Nephron (organoid): ENCODE data around the gene COLQ.
"Not testable (repeated sequence)": the region's sequence is repeated elsewhere in the genome, so short reads cannot be mapped to it uniquely, and the experiment has no call there.

Source experiments
- H3K27ac Mint-ChIP-seq, 3 experiments: 2 replicates each; pipeline ENCODE4 v1.8.0; 2020; ENCODE audit warnings: mixed read lengths in 3 of 3, mild to moderate bottlenecking in 2 of 3, moderate library complexity in 1 of 3
- H3K27me3 Mint-ChIP-seq: 2 replicates; pipeline ENCODE4 v1.8.0; 2021; ENCODE audit warnings: low read depth, mild to moderate bottlenecking, moderate library complexity, mixed read lengths
- H3K36me3 Mint-ChIP-seq: 2 replicates; pipeline ENCODE4 v1.8.0; 2020; ENCODE audit warnings: low read depth, mixed read lengths
- H3K4me1 Mint-ChIP-seq: 2 replicates; pipeline ENCODE4 v1.8.0; 2020; ENCODE audit warnings: mixed read lengths
- H3K4me3 Mint-ChIP-seq, 3 experiments: 2 replicates each; pipeline ENCODE4 v1.8.0; 2020; ENCODE audit warnings: mild to moderate bottlenecking in 3 of 3, mixed read lengths in 3 of 3, moderate library complexity in 2 of 3
- H3K9me3 Mint-ChIP-seq: 2 replicates; pipeline ENCODE4 v1.8.0; 2020; ENCODE audit warnings: mixed read lengths
- TF ChIP-seq, protein P1 (sequence below), 3 experiments: fragments of 200-600 bp; sonication (generic); IDR thresholded peaks; one replicate each; pipeline ENCODE4 v1.5.0; 2021; ENCODE audit warnings: antibody characterized with exemption in 3 of 3; ENCODE audit not compliant: unreplicated experiment in 3 of 3

COLQ gene

GRCh38 chr3:15538345-15538744 lies 16.8 kb upstream of the COLQ start:
- no peak overlapping the region for H3K27ac Mint-ChIP-seq
- H3K36me3 Mint-ChIP-seq: peaks cover 5% of the 10 kb centered on the region
- H3K4me1 Mint-ChIP-seq: no peaks in the 10 kb centered on the region
- H3K9me3 Mint-ChIP-seq: no peaks in the 10 kb centered on the region
- H3K27me3 Mint-ChIP-seq: no peaks in the 10 kb centered on the region
- TF ChIP-seq, protein P1, sequence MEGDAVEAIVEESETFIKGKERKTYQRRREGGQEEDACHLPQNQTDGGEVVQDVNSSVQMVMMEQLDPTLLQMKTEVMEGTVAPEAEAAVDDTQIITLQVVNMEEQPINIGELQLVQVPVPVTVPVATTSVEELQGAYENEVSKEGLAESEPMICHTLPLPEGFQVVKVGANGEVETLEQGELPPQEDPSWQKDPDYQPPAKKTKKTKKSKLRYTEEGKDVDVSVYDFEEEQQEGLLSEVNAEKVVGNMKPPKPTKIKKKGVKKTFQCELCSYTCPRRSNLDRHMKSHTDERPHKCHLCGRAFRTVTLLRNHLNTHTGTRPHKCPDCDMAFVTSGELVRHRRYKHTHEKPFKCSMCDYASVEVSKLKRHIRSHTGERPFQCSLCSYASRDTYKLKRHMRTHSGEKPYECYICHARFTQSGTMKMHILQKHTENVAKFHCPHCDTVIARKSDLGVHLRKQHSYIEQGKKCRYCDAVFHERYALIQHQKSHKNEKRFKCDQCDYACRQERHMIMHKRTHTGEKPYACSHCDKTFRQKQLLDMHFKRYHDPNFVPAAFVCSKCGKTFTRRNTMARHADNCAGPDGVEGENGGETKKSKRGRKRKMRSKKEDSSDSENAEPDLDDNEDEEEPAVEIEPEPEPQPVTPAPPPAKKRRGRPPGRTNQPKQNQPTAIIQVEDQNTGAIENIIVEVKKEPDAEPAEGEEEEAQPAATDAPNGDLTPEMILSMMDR (IDR thresholded peaks at IDR 0.05; ENCODE audit: unreplicated experiment in 3 of 3): no peak
- no peak overlapping the region for H3K4me3 Mint-ChIP-seq

- Mint-ChIP-seq H3K36me3 (peaks cover 5% of the 10 kb centered on the region), H3K4me1 (no peaks in the 10 kb centered on the region), H3K9me3 (no peaks in the 10 kb centered on the region), H3K27me3 (no peaks in the 10 kb centered on the region), H3K27ac (no peak overlapping the region), H3K4me3 (no peak overlapping the region)
- TF ChIP-seq, protein P1 (IDR thresholded peaks at IDR 0.05; ENCODE audit: unreplicated experiment in 3 of 3): no peak
Measured at GRCh38 chr3:15536856-15537255, 15.3 kb upstream of the COLQ start.

GRCh38 chr3:15535732-15536131 lies 14.2 kb upstream of the COLQ start:
- TF ChIP-seq, protein P1 (IDR thresholded peaks at IDR 0.05; ENCODE audit: unreplicated experiment in 3 of 3): no peak
- Mint-ChIP-seq H3K4me3 (no peak overlapping the region), H3K4me1 (no peaks in the 10 kb centered on the region), H3K27me3 (no peaks in the 10 kb centered on the region), H3K9me3 (no peaks in the 10 kb centered on the region), H3K27ac (no peak overlapping the region), H3K36me3 (peaks cover 5% of the 10 kb centered on the region)

GRCh38 chr3:15532614-15533013 lies 11.1 kb upstream of the COLQ start:
- H3K36me3 Mint-ChIP-seq, H3K4me1 Mint-ChIP-seq, H3K4me3 Mint-ChIP-seq, H3K27me3 Mint-ChIP-seq, H3K27ac Mint-ChIP-seq, H3K9me3 Mint-ChIP-seq: not testable (repeated sequence)

DNA sequence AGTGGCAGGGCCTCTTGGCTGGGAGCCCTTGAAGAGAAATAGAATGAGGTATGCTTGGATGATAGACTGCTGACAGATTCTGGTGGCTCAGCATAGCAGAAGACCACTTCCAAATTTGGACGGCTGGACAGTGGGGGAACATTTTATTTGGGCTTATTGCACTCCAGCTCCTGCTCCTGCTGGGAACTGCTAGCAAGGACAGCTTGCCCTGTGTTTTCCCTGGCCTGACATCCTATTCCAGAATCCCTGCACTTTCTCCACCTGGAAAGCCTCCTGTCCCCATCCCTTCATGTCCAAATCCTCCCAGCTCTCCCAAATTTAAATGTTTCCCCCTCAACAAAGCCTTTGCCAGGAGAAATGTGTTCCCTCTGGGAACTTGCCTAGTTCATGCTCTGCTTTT lies 9.8 kb upstream of the COLQ start:
- Mint-ChIP-seq H3K4me1 (peaks cover 10% of the 10 kb centered on the region), H3K27ac (no peak overlapping the region), H3K4me3 (no peak overlapping the region), H3K27me3 (no peaks in the 10 kb centered on the region), H3K36me3 (no peaks in the 10 kb centered on the region), H3K9me3 (no peaks in the 10 kb centered on the region)
- TF ChIP-seq, protein P1 (IDR thresholded peaks at IDR 0.05; ENCODE audit: unreplicated experiment in 3 of 3): no peak

DNA sequence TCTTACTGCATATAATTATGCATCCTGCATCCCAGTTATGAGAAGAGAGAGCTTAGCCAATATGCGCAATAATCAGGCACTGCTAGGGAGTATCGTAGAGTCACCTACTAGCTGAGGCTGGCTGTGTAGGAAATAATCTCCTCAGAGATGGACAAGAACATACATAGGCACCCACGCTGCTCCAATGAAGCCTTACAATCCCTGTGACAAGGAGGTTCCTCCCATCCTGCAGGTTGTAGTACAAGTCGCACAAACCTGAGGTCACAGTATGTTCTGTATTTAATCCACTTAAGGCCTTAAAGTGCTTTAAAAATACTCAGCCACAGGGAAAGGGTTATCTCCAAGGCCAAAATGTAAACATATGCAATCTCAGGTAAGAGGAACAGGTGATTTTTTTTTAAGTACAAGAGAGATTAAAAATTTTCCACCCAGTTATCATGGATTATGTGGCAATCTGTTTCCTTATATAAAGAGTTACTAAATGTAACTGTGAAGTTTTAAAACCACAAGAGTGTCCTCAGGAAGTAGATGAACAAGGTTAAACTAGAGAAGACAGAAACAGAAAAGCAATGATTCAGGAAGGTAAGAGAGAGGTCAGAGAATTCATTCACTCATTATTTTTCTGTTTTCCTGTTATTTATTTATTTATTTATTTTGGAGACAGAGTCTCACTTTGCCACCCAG lies 7.5 kb upstream of the COLQ start:
- H3K36me3 Mint-ChIP-seq: no peaks in the 10 kb centered on the region
- TF ChIP-seq, protein P1 (IDR thresholded peaks at IDR 0.05; ENCODE audit: unreplicated experiment in 3 of 3): no peak
- no peak overlapping the region for H3K4me3 Mint-ChIP-seq
- no peak overlapping the region for H3K27ac Mint-ChIP-seq
- no peaks in the 10 kb centered on the region for H3K9me3 Mint-ChIP-seq
- H3K27me3 Mint-ChIP-seq: no peaks in the 10 kb centered on the region
- H3K4me1 Mint-ChIP-seq: peaks cover 17% of the 10 kb centered on the region
